Activated T-helper 1 cell treated with Interleukin-2 at 50 U/mL for 16 hours (primary cell): Measurements from ENCODE around the gene AMDHD2.
"Not testable (repeated sequence)": the region's sequence is repeated elsewhere in the genome, so short reads cannot be mapped to it uniquely, and the experiment has no call there.

ENCODE experiments used
- DNase-seq: peaks from one replicate; pipeline ENCODE4 v3.0.0-alpha.2; 2020; ENCODE audit warnings: low read depth

The AMDHD2 gene

GRCh38 chr16:2533912-2534311 lies 13.7 kb downstream of the AMDHD2 start:
- DNase-seq = no peak

DNA sequence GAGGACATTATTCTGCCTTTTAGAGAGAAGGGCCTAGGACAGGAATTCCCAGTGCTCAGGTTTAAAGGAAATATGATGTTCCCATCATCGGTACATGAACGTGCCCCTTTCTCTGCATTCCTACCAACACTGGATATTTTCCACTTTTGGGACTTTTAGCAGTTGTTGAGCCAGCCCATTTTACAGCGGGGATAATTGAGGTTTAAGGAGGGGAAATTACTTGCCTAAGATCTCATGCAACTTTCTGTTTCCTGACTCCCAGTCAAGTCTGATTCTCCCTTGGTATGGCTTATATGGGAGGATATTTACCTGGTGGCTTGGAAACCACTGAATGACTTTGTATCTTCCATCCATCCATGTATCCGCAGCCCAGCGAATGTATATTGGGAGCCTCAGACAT lies 14.2 kb downstream of the AMDHD2 start:
- DNase-seq = not testable (repeated sequence)

- no peak for DNase-seq
Observed at GRCh38 chr16:2535625-2536013, 15.4 kb downstream of the AMDHD2 start.

GRCh38 chr16:2537451-2538379 lies 17.5 kb downstream of the AMDHD2 start, which contains the start of gene PDPK1:
PDPK1 (plus strand) TSS chr16:2538021; CDS start chr16:2538113, 92 bp downstream.
- DNase-seq = peak; percentile 95

GRCh38 chr16:2539192-2539844 lies 19.1 kb downstream of the AMDHD2 start:
- DNase-seq = not testable (repeated sequence)

- not testable (repeated sequence) for DNase-seq
Observed at GRCh38 chr16:2539845-2540458, 19.8 kb downstream of the AMDHD2 start.

DNA sequence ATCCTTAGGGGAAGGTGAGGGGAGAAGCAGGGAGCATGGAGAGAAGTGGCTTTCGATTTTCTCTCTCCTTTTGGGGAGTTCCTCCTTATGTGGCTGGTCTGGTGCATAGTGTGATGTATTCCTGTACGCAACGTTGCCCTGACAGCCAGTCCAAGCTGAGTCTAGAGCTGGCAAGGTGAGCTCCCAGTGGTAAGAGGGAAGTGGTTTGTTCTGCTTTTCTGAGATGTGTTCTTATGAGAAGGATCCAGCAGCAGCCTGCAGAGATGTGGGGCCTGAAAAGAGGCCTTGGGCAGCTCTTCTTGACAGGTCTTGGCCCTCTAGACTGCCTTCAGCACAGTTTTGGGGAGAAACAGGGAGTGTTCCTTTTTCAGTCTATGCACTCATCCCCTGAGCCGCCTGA lies 20.7 kb downstream of the AMDHD2 start:
- DNase-seq = not testable (repeated sequence)

GRCh38 chr16:2541409-2541808 lies 21.2 kb downstream of the AMDHD2 start:
- DNase-seq = not testable (repeated sequence)

- not testable (repeated sequence) for DNase-seq
Observed at GRCh38 chr16:2543771-2544170, 23.6 kb downstream of the AMDHD2 start.

DNA sequence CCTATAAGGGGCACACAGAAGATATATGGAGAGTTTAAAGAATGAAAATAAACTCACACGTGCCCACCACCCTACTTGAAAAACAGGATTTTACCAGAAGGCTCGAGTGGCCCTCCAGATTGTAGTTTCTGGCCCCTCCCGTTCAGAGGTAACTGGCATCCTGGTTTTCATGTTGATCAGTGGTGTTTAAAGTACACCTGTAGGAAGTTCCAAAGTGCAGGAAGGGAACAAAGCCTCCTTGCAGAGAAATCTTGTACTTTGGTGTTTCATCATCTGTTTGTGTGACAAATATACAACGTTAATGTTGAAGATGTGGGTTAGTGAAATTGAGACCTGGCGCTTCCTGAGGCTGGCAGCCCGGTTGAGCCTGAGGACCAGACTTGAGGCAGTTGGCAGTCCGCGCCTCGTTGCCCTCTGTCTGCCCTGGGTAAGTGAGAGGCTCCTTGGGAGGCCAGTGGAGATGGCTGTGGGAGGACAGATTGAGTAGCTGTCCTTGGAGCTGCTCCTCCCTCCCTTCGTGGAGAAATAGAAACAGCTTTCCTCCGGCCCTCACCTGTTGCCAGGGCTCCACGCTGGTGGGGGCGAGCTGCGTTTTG lies 30.2 kb downstream of the AMDHD2 start:
- DNase-seq = not testable (repeated sequence)

- DNase-seq = not testable (repeated sequence)
Observed at GRCh38 chr16:2551420-2551889, 31.3 kb downstream of the AMDHD2 start.

DNA sequence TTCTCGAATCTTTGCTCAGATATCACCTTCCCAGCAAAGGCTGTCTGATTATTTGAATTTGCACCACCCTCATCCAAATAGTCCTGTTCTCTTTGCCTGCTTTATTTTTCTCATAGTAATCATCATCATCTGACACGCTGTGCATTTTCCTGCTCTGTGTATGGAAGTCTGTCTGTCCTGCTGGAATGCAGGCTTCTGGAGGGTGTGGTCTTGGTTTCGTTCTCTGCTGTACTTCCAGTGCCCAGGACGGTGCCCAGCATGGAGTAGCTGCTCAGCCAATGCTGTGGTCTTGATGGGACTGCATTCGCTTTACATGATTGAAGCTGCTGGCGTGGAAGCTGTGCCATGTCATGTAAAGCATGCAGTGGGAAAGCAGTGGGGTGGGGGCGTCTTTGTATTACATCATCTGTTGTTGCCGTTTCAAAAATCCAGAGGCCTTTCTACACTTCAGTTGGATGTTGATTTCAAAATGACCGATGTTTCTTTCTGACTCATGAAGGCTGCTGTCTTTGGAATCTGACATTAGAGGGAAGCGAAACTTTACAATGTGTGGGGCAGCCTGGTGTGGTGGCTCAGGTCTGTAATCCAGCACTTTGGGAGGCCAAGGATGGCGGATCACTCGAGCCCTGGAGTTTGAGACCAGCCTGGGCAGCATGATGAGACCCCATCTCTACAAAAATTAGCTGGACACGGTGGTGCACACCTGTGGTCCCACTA lies 34.7 kb downstream of the AMDHD2 start:
- DNase-seq = not testable (repeated sequence)

DNA sequence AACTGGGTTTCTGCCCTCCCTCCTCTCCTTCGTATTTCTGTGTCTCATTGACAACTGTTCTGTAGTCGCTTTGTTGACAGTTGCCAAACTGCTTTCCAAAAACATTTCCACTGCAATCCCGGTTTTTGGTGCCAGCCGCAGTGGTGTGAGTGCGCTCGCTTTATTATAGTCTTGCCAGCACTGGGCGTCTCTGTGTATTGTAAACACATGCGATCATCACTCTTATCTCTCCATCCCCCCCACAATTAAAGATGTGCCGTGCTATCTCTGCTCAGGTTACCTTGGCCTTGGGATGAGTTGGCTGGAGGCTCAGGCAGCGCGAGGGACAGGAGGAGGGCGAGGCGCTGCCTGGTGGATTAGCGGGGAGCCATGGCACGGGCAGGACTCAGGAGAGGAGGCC lies 37.0 kb downstream of the AMDHD2 start:
- DNase-seq = not testable (repeated sequence)

DNA sequence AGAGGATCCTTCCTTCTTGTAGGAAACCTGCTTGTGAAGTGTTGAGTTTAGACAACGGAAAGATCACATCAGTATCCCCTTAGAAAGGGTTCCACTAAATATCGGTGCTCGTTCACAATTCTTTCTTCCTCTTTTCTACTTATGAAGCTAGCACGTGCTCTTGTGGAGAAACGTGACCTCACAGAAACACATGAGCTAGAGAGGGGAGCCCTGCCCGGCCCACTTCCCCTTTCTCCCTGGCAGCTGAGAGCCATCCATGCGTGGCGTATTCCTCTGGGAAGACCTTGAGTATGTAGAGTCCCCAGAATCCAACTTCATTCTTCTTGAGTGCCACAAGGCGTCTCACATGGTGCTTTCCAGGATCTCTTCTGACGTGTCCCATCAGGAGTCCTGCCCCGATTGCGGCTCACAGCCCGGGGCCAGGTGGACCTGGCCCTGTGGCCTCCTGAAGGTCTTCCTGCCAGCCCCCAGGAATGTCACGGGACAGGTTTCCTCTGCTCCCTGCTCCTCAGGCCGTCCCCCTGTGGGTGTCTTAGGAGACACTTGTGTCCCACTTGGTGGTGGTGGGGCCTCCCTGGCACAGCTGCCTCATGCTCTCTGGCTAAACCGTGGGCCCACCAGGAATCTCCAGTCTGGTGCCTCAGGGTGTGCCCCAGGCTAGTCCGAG lies 40.1 kb downstream of the AMDHD2 start:
- DNase-seq = not testable (repeated sequence)

DNA sequence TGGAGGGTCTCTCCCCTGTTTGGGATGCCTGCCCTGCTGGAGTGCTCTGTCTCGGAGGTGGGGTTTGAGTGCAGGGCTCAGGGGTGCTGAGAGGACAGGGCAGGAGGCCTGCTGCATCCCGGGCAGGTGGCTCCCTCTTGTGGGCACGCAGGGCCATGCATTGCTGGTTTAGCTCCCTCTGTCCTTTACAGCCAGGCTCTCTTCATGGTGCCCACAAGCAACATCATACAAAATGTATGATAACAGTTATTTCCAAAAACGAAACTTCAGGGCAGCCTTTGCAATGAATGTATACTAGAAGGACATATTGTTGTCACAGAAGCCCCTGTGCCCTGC lies 40.6 kb downstream of the AMDHD2 start:
- DNase-seq = peak; percentile 16

- not testable (repeated sequence) for DNase-seq
Observed at GRCh38 chr16:2567506-2567905, 47.3 kb downstream of the AMDHD2 start.

DNA sequence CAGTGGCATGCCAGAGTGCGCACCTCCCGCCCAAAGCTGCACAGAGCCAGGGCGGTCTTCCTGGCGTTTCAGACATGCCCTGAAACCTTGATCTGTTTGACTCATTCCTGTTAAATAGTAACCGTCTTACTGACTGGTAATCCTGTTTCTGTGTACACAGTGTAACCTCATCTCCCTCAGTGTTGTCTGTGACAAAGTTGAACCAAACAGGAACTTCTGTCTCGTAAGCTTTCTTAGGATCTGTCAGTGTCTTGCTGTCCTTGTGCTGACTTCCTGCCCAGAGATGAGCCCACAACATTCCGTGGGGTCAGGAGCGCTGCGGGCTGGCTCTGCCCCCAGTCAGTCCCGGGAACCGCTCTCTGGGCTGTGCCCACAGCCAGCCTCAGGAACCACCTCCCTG lies 48.4 kb downstream of the AMDHD2 start:
- not testable (repeated sequence) for DNase-seq

- not testable (repeated sequence) for DNase-seq
Observed at GRCh38 chr16:2572704-2573103, 52.5 kb downstream of the AMDHD2 start.

- not testable (repeated sequence) for DNase-seq
Observed at GRCh38 chr16:2575839-2576238, 55.7 kb downstream of the AMDHD2 start.

DNA sequence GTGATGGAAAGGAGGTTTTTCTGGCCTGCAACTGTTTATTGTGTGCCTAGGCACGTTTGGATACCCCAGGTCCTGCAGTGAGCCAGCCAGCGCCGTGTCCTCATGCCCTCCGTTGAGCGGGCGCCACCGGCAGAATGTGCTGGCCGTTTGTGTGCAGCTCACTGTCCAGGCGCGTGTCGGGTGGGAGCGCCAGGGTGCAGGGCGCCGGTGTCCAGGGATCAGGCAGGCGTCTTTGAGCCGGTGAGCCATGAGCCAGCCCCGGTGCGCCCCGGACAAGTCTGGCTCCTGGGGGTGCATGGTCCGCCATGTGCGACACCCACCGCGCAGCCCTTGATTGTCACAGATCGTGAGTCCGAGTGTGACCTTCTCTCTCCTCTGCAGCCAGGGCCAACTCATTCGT lies 56.9 kb downstream of the AMDHD2 start:
- DNase-seq = not testable (repeated sequence)

DNA sequence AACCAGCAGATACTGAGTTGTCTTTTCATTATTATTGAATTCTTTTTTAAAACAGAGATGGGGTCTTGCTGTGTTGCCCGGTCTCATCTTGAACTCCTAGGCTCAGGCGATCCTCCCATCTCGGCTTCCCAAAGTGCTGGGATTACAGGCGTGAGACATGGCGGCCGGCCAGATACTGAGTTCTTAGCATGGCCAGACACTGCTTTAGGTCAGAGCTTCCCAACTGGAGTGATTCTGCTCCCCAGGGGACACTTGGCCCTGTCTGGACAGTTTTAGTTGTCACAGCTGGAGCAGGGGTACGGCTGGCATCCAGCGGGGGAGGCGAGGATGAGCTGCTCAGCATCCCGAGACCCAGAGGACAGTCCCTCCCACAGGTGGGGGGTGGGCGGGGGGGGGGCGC lies 58.7 kb downstream of the AMDHD2 start:
- DNase-seq = not testable (repeated sequence)
